KMS-11 (cell line): ENCODE data around the gene DLG2.
A peak's percentile ranks its signal among the peaks of the same experiment; 100 is the strongest.

Experiments used
- H2AFZ ChIP-seq: fragments of 200-600 bp; sonication (generic); 2 replicates; pipeline ENCODE4 v1.6.1; 2016; ENCODE audit warnings: antibody characterized with exemption, mixed run types, low read depth
- H3K27ac ChIP-seq: fragments of 200-600 bp; sonication (generic); 2 replicates; pipeline ENCODE4 v1.6.1; 2016; ENCODE audit warnings: mild to moderate bottlenecking, mixed run types
- H3K27me3 ChIP-seq: fragments of 200-600 bp; sonication (generic); 2 replicates; pipeline ENCODE4 v1.6.1; 2017; ENCODE audit warnings: mild to moderate bottlenecking, low read depth, mixed run types, moderate library complexity; ENCODE audit not compliant: insufficient read depth
- H3K36me3 ChIP-seq: fragments of 200-600 bp; sonication (generic); 2 replicates; pipeline ENCODE4 v1.6.1; 2017; ENCODE audit warnings: mild to moderate bottlenecking, mixed run types; ENCODE audit not compliant: insufficient read depth
- H3K4me1 ChIP-seq: fragments of 200-600 bp; sonication (generic); 2 replicates; pipeline ENCODE4 v1.6.1; 2016; ENCODE audit warnings: mild to moderate bottlenecking, low read depth, mixed run types; ENCODE audit not compliant: poor library complexity, severe bottlenecking
- H3K4me2 ChIP-seq: fragments of 200-600 bp; sonication (generic); 2 replicates; pipeline ENCODE4 v1.7.0; 2016; ENCODE audit warnings: mild to moderate bottlenecking, mixed run types
- H3K4me3 ChIP-seq: fragments of 200-600 bp; sonication (generic); IDR thresholded peaks from 2 replicates; pipeline ENCODE4 v1.6.1; 2017; ENCODE audit warnings: low read depth, low read length, mixed read lengths; ENCODE audit not compliant: insufficient read depth
- H3K79me2 ChIP-seq: fragments of 200-600 bp; sonication (generic); 2 replicates; pipeline ENCODE4 v1.6.1; 2016; ENCODE audit warnings: low read depth, mixed run types; ENCODE audit not compliant: insufficient read depth
- H3K9ac ChIP-seq: fragments of 200-600 bp; sonication (generic); 2 replicates; pipeline ENCODE4 v1.6.1; 2016; ENCODE audit warnings: mild to moderate bottlenecking, mixed run types
- H4K20me1 ChIP-seq: fragments of 200-600 bp; sonication (generic); 2 replicates; pipeline ENCODE4 v1.6.1; 2016; ENCODE audit warnings: mild to moderate bottlenecking, mixed run types; ENCODE audit not compliant: insufficient read depth
- CTCF ChIP-seq: fragments of 200-600 bp; sonication (generic); conservative IDR thresholded peaks from 2 replicates; pipeline ENCODE4 v1.6.1; 2017; ENCODE audit warnings: low read depth, mild to moderate bottlenecking, antibody characterized with exemption, low read length, moderate library complexity, mixed read lengths

The DLG2 gene

GRCh38 chr11:83813296-83813695 is 1813.8 kb downstream of the DLG2 start:
- TF ChIP-seq CTCF = no peak
- no peaks in the 10 kb centered on the region for H3K4me1 ChIP-seq
- no peaks in the 10 kb centered on the region for H3K27me3 ChIP-seq
- no peak overlapping the region for H3K4me3 ChIP-seq
- H3K4me2 ChIP-seq = no peak overlapping the region
- H3K9ac ChIP-seq = no peak overlapping the region
- H3K79me2 ChIP-seq = no peaks in the 10 kb centered on the region
- H4K20me1 ChIP-seq = no peaks in the 10 kb centered on the region
- no peak overlapping the region for H3K27ac ChIP-seq
- H3K36me3 ChIP-seq = no peaks in the 10 kb centered on the region
- no peak overlapping the region for H2AFZ ChIP-seq

DNA sequence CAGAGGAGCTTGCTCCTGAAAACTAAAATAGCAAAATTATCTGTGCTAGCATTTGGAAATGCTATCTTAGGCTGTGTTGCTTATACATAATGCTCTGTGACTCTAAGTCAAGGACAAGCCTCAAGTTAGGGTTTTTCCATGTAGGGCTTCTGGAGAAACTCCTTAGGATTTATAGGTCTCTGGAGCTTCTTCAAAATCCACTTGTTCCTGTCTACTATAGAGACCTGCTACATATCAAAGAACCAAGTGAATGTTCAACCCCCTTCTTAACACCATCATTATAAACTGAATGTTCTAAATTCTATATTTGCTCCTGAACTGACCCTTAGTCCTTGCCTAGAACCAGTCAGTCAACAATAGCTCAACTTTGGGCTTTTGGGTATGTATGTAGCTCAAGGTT is 1817.9 kb downstream of the DLG2 start:
- H3K79me2 ChIP-seq = no peaks in the 10 kb centered on the region
- no peaks in the 10 kb centered on the region for H3K4me1 ChIP-seq
- H3K27me3 ChIP-seq = no peaks in the 10 kb centered on the region
- no peak overlapping the region for H3K9ac ChIP-seq
- H2AFZ ChIP-seq = no peak overlapping the region
- no peak overlapping the region for H3K27ac ChIP-seq
- H3K36me3 ChIP-seq = no peaks in the 10 kb centered on the region
- H4K20me1 ChIP-seq = no peaks in the 10 kb centered on the region
- no peak overlapping the region for H3K4me2 ChIP-seq
- TF ChIP-seq CTCF = no peak
- H3K4me3 ChIP-seq = no peak overlapping the region

DNA sequence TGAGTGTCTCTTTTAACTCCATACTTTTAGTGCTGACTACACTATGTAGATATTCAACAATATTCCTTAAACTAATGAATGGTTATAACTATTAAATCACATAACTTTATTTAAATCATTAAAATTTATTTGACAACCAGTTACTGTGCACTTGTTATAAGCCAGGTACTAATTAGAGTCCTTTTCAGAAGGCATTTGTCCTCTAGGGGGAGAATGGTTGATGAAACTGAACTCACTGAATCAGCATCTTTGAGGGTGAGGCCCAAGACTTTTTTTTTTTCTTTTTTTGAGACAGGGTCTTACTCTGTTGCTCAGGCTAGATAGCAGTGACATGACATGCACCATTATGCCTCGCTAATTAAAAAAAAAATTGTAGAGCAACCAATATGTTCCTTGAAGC is 1825.3 kb downstream of the DLG2 start:
- Histone ChIP-seq H3K27ac (no peak overlapping the region), H2AFZ (no peak overlapping the region), H3K4me3 (no peak overlapping the region), H3K9ac (no peak overlapping the region), H3K4me1 (no peaks in the 10 kb centered on the region), H4K20me1 (no peaks in the 10 kb centered on the region), H3K79me2 (no peaks in the 10 kb centered on the region), H3K4me2 (no peak overlapping the region), H3K36me3 (no peaks in the 10 kb centered on the region), H3K27me3 (no peaks in the 10 kb centered on the region)
- peak; percentile 26; the same call in 1 of the 2 replicates for TF ChIP-seq CTCF

- Histone ChIP-seq H3K4me2 (no peak overlapping the region), H4K20me1 (no peaks in the 10 kb centered on the region), H2AFZ (no peak overlapping the region), H3K36me3 (no peaks in the 10 kb centered on the region), H3K27me3 (no peaks in the 10 kb centered on the region), H3K79me2 (no peaks in the 10 kb centered on the region), H3K4me1 (no peaks in the 10 kb centered on the region), H3K4me3 (no peak overlapping the region), H3K27ac (no peak overlapping the region), H3K9ac (no peak overlapping the region)
- TF ChIP-seq CTCF = no peak
Observed at GRCh38 chr11:83793310-83793709, 1833.8 kb downstream of the DLG2 start.
